Mesenchymal stem cell (in vitro differentiated cells and primary cell): ENCODE measurements around the gene ADPRHL1.

ENCODE experiments used
- DNase-seq: peaks from one replicate; pipeline ENCODE4 v3.0.0-alpha.2; 2013
- H2AFZ ChIP-seq: one replicate; pipeline ENCODE4 v1.6.1; 2013; ENCODE audit warnings: low read depth, mild to moderate bottlenecking, control low read depth, inconsistent platforms, low read length, moderate library complexity
- H2AK5ac ChIP-seq: 2 replicates; pipeline ENCODE4 v1.6.1; 2013; ENCODE audit warnings: low read length, moderate library complexity, mild to moderate bottlenecking, inconsistent platforms; ENCODE audit not compliant: severe bottlenecking
- H2BK120ac ChIP-seq: one replicate; pipeline ENCODE4 v1.6.1; 2013; ENCODE audit warnings: low read depth, mild to moderate bottlenecking, inconsistent platforms, low read length, moderate library complexity
- H2BK12ac ChIP-seq, 2 experiments: one replicate each; pipeline ENCODE4 v1.6.1; 2013; ENCODE audit warnings: inconsistent platforms in 2 of 2, low read length in 2 of 2, mild to moderate bottlenecking in 2 of 2, moderate library complexity in 2 of 2, control low read depth in 1 of 2
- H2BK15ac ChIP-seq: one replicate; pipeline ENCODE4 v1.6.1; 2013; ENCODE audit warnings: mild to moderate bottlenecking, low read depth, inconsistent platforms; ENCODE audit not compliant: poor library complexity, severe bottlenecking
- H2BK5ac ChIP-seq: 2 replicates; pipeline ENCODE4 v1.6.1; 2013; ENCODE audit warnings: low read depth, mild to moderate bottlenecking, low read length, control low read depth, inconsistent platforms; ENCODE audit not compliant: poor library complexity, severe bottlenecking
- H3K14ac ChIP-seq, 2 experiments: one replicate each; pipeline ENCODE4 v1.6.1; 2013; ENCODE audit warnings: inconsistent platforms in 2 of 2, low read length in 2 of 2, control low read depth in 1 of 2, mild to moderate bottlenecking in 1 of 2, moderate library complexity in 1 of 2
- H3K18ac ChIP-seq, 2 experiments: one replicate each; pipeline ENCODE4 v1.6.1; 2013; ENCODE audit warnings: inconsistent platforms in 2 of 2, low read length in 2 of 2, control low read depth in 1 of 2, low read depth in 1 of 2, mild to moderate bottlenecking in 1 of 2
- H3K23ac ChIP-seq, 2 experiments: one replicate each; pipeline ENCODE4 v1.6.1; 2013; ENCODE audit warnings: inconsistent platforms in 2 of 2, low read length in 2 of 2, mild to moderate bottlenecking in 2 of 2, moderate library complexity in 2 of 2, control low read depth in 1 of 2
- H3K27ac ChIP-seq: 2 replicates; pipeline ENCODE4 v1.5.1; 2013; ENCODE audit warnings: mild to moderate bottlenecking, moderate library complexity, low read length, control low read depth, inconsistent platforms; ENCODE audit not compliant: poor library complexity, severe bottlenecking
- H3K27me3 ChIP-seq, 2 experiments: 2 replicates each; pipeline versions ENCODE4 v1.6.1 to v1.7.0; 2013; ENCODE audit warnings: low read length in 2 of 2, mild to moderate bottlenecking in 2 of 2, moderate library complexity in 2 of 2, control low read depth in 1 of 2, inconsistent platforms in 1 of 2; ENCODE audit not compliant: control insufficient read depth in 1 of 2, insufficient read depth in 1 of 2
- H3K36me3 ChIP-seq, 2 experiments: 2 replicates each; pipeline versions ENCODE4 v1.6.1 to v1.7.0; 2013; ENCODE audit warnings: low read length in 2 of 2, control low read depth in 1 of 2, inconsistent platforms in 1 of 2, low read depth in 1 of 2, mild to moderate bottlenecking in 1 of 2; ENCODE audit not compliant: insufficient read depth in 2 of 2, control insufficient read depth in 1 of 2
- H3K4ac ChIP-seq, 2 experiments: one replicate each; pipeline ENCODE4 v1.6.1; 2013; ENCODE audit warnings: inconsistent platforms in 2 of 2, low read length in 2 of 2, mild to moderate bottlenecking in 2 of 2, moderate library complexity in 2 of 2, control low read depth in 1 of 2, low read depth in 1 of 2
- H3K4me1 ChIP-seq: 2 replicates; pipeline ENCODE4 v1.6.1; 2013; ENCODE audit warnings: low read depth, low read length, control low read depth; ENCODE audit not compliant: control insufficient read depth, insufficient read depth
- H3K4me2 ChIP-seq: 2 replicates; pipeline ENCODE4 v1.6.1; 2013; ENCODE audit warnings: low read length, mild to moderate bottlenecking, inconsistent platforms; ENCODE audit not compliant: poor library complexity, severe bottlenecking
- H3K4me3 ChIP-seq, 2 experiments: 2 replicates each; pipeline versions ENCODE4 v1.5.1 to v1.7.0; 2013; ENCODE audit warnings: low read length in 2 of 2, mild to moderate bottlenecking in 2 of 2, control low read depth in 1 of 2, low read depth in 1 of 2; ENCODE audit not compliant: insufficient read depth in 1 of 2
- H3K79me1 ChIP-seq: replicated peaks from 2 replicates; pipeline ENCODE4 v1.6.1; 2013; ENCODE audit warnings: mild to moderate bottlenecking, control low read depth, low read length, inconsistent platforms; ENCODE audit not compliant: poor library complexity, severe bottlenecking
- H3K9ac ChIP-seq: 2 replicates; pipeline ENCODE4 v1.7.0; 2013; ENCODE audit warnings: mild to moderate bottlenecking, low read length, moderate library complexity
- H3K9me3 ChIP-seq: 2 replicates; pipeline ENCODE4 v1.7.0; 2013; ENCODE audit warnings: mild to moderate bottlenecking, low read length; ENCODE audit not compliant: control insufficient read depth
- H4K8ac ChIP-seq: one replicate; pipeline ENCODE4 v1.6.1; 2013; ENCODE audit warnings: inconsistent platforms, mild to moderate bottlenecking, low read length, moderate library complexity
- H4K91ac ChIP-seq: one replicate; pipeline ENCODE4 v1.6.1; 2013; ENCODE audit warnings: mild to moderate bottlenecking, low read length, inconsistent platforms
- whole genome bisulfite sequencing: methylation state at CpG from one replicate; pipeline ENCODE4 v1.1.7; 2013; ENCODE audit warnings: mixed read lengths; 5-methylcytosine and 5-hydroxymethylcytosine counted together

The ADPRHL1 gene

DNA sequence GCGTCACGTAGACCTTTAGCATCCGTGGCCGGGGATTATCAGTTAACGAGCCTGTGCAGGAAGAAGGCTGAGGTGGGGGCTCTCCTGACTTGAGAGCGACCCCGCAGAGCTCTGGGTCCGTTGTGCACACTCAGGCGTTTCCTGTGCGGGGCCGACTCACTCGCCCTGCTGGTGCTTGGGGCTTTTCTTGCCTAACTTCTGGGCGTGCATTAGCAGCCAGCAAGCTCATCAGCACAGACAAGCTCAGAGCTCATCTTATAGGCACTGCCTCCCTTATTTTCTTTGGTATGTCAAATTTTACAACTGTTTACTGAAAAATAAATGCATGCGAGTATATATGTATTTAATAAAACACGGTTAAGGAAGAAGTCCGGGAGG is 23.7 kb downstream of the ADPRHL1 start:
- no peak overlapping the region for H2AFZ ChIP-seq
- no peaks in the 10 kb centered on the region for H3K9me3 ChIP-seq
- no peak overlapping the region for H2BK15ac ChIP-seq
- no peak overlapping the region for H2BK5ac ChIP-seq
- no peak overlapping the region for H3K4me3 ChIP-seq
- no peak overlapping the region for H3K23ac ChIP-seq
- H3K4ac ChIP-seq, result no peak overlapping the region
- no peak for DNase-seq
- no peak overlapping the region for H4K8ac ChIP-seq
- H3K4me2 ChIP-seq, result no peak overlapping the region
- no peak overlapping the region for H2BK12ac ChIP-seq
- peaks cover 0 to 12% of the 10 kb centered on the region in 2 experiments for H3K36me3 ChIP-seq
- no peak overlapping the region for H2AK5ac ChIP-seq
- H2BK120ac ChIP-seq, result no peak overlapping the region
- H3K79me1 ChIP-seq, result no peaks in the 10 kb centered on the region
- H3K9ac ChIP-seq, result no peak overlapping the region
- no peak overlapping the region for H3K18ac ChIP-seq
- no peaks in the 10 kb centered on the region for H3K27me3 ChIP-seq
- 86% methylated on average over 16 of the region's 16 CpGs for WGBS
- H3K27ac ChIP-seq, result no peak overlapping the region
- no peak overlapping the region for H3K14ac ChIP-seq
- peaks cover 3% of the 10 kb centered on the region for H3K4me1 ChIP-seq
- H4K91ac ChIP-seq, result no peak overlapping the region

DNA sequence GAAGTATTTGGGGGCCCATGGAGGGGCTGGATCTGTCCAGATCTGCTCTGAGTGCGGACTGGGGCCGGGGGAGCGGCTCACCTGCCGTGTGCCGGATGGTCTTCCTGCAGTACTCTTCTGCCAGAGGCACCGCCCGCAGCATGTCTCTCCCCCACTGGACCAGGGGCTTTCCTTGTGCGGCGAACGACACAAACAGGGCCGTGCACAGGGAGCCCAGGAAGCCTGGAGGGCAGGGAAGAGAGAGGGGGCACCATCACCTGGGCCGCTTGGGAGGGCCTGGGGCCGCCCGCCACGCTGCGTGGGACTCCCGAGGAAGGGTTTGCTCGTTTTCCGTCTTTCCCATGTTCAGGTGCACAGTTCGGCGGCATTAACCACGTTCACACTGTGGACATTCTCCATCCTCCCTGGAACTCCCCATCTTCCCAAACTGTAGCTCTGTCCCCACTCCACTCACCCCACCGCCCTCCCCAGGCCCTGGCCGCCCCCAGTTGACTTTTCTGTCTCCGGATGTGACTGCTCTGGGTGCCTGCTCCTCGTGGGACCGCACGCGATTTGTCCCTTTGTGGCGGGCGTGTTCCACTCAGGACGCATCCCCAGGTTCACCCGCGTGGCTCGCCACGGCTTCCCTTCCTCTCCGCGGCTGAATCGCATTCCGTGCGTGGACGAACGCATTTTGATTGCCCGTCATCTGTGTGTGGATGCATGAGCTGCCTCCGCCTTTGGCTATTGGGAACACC is 24.2 kb downstream of the ADPRHL1 start:
- H2AFZ ChIP-seq, result no peak overlapping the region
- 95% methylated on average over 40 of the region's 45 CpGs for WGBS
- H2BK5ac ChIP-seq, result no peak overlapping the region
- H3K4ac ChIP-seq, result no peak overlapping the region
- no peak overlapping the region for H3K23ac ChIP-seq
- no peak overlapping the region for H2BK120ac ChIP-seq
- H3K9me3 ChIP-seq, result no peaks in the 10 kb centered on the region
- no peak overlapping the region for H3K18ac ChIP-seq
- peaks cover 3% of the 10 kb centered on the region for H3K4me1 ChIP-seq
- no peak overlapping the region for H2AK5ac ChIP-seq
- H3K9ac ChIP-seq, result no peak overlapping the region
- H3K27me3 ChIP-seq, result no peaks in the 10 kb centered on the region
- DNase-seq, result no peak
- no peak overlapping the region for H3K4me2 ChIP-seq
- no peak overlapping the region for H2BK12ac ChIP-seq
- no peak overlapping the region for H2BK15ac ChIP-seq
- peaks cover 0 to 14% of the 10 kb centered on the region in 2 experiments for H3K36me3 ChIP-seq
- no peak overlapping the region for H3K4me3 ChIP-seq
- H3K27ac ChIP-seq, result no peak overlapping the region
- no peaks in the 10 kb centered on the region for H3K79me1 ChIP-seq
- no peak overlapping the region for H3K14ac ChIP-seq
- no peak overlapping the region for H4K91ac ChIP-seq
- no peak overlapping the region for H4K8ac ChIP-seq

DNA sequence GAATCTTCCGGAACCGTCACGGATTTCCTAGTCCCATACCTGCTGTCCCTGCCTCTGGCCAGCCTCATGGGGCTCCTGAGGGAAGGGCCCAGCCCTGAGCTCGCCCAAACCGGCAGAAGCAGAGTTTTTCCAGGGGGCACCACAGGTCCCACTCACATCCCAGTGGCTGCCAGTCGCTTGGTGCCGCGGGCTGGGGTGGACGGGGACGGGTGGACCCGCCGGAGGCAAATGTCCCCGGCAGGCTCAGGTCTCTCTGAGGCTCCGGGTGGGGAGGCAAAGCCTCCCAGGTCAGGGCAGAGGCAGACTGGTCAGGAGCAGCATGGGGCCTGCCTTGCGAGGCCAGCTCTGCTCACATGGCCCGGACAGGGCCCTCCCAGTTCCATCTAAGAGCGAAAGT is 24.8 kb downstream of the ADPRHL1 start:
- 92% methylated on average over 17 of the region's 17 CpGs for WGBS
- no peak overlapping the region for H3K18ac ChIP-seq

DNA sequence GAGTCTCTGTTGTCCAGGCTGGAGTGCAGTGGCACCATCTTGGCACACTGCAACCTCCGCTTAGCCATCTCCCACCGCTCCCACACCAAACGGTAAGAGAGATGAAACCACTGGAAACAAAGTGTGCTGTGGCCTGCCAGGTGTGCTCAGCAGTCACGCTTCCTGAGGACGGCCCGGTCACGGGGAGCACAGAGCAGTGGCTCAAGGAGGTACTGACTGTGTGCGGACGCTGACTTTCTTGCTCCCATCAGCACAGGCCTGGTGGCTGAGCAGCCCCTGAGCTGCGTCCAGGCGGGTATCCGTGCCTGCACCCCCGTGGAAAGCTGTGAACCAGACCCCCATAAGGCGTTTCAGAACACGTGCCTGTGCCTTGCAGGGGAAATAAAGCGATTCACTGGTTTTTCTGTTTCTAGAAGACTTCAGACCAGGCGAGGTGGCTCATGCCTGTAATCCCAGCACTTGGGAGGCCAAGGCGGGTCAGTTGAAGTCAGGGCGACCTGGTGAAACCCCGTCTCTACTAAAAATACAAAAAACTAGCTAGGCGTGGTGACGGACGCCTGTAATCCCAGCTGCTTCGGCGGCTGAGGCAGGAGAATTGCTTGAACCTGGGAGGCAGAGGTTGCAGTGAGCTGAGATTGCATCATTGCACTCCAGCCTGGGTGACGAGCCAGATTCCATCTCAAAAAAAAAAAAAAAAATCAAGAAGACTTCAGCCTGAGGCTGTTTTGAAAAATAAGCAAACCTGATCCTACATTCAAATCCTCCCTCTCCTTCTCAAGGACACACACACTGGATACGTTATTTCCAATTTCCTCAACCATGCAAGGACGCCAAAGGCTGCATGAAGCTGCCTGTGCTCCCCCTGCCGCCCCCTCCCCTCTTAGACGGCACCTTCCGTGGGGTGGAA is 25.5 kb downstream of the ADPRHL1 start:
- H2BK12ac ChIP-seq, result no peak overlapping the region
- H2AK5ac ChIP-seq, result no peak overlapping the region
- H3K14ac ChIP-seq, result no peak overlapping the region
- H2BK15ac ChIP-seq, result no peak overlapping the region
- whole genome bisulfite sequencing, result 91% methylated on average over 30 of the region's 31 CpGs
- H3K23ac ChIP-seq, result no peak overlapping the region
- H3K36me3 ChIP-seq, result peaks cover 0 to 21% of the 10 kb centered on the region in 2 experiments
- no peak overlapping the region for H3K4me3 ChIP-seq
- H3K4ac ChIP-seq, result no peak overlapping the region
- DNase-seq, result no peak
- no peak overlapping the region for H3K18ac ChIP-seq
- no peak overlapping the region for H3K4me2 ChIP-seq
- no peak overlapping the region for H4K91ac ChIP-seq
- no peaks in the 10 kb centered on the region for H3K27me3 ChIP-seq
- no peak overlapping the region for H2BK5ac ChIP-seq
- H3K9me3 ChIP-seq, result no peaks in the 10 kb centered on the region
- no peak overlapping the region for H4K8ac ChIP-seq
- peak overlapping the region; percentile 45 for H3K9ac ChIP-seq
- no peaks in the 10 kb centered on the region for H3K79me1 ChIP-seq
- H2AFZ ChIP-seq, result no peak overlapping the region
- no peak overlapping the region for H2BK120ac ChIP-seq
- no peak overlapping the region for H3K27ac ChIP-seq
- H3K4me1 ChIP-seq, result peaks cover 4% of the 10 kb centered on the region

More for the DNA sequence above, 24.8 kb downstream of the ADPRHL1 start:
- Histone ChIP-seq H3K14ac (no peak overlapping the region), H3K36me3 (peaks cover 0 to 19% of the 10 kb centered on the region in 2 experiments), H2AK5ac (no peak overlapping the region), H2BK12ac (no peak overlapping the region), H2BK15ac (no peak overlapping the region), H3K4me2 (no peak overlapping the region), H2BK120ac (no peak overlapping the region), H2AFZ (no peak overlapping the region), H3K9ac (peak overlapping the region; percentile 45), H4K8ac (no peak overlapping the region), H3K4me1 (peaks cover 4% of the 10 kb centered on the region), H3K4ac (no peak overlapping the region), H3K9me3 (no peaks in the 10 kb centered on the region), H3K79me1 (no peaks in the 10 kb centered on the region), H3K4me3 (no peak overlapping the region), H3K23ac (no peak overlapping the region), H2BK5ac (no peak overlapping the region), H3K27me3 (no peaks in the 10 kb centered on the region), H4K91ac (no peak overlapping the region), H3K27ac (no peak overlapping the region)
- no peak for DNase-seq
